Measurements from ENCODE around the gene STK17B. TPM values are rescaled to one million over a fixed set of nuclear protein-coding genes. Genes with fewer than 3 reads are reported as not detected.
"Not testable (repeated sequence)": the region's sequence is repeated elsewhere in the genome, so short reads cannot be mapped to it uniquely, and the experiment has no call there.

The STK17B gene
- total RNA-seq, 1 donor = 139 TPM

DNA sequence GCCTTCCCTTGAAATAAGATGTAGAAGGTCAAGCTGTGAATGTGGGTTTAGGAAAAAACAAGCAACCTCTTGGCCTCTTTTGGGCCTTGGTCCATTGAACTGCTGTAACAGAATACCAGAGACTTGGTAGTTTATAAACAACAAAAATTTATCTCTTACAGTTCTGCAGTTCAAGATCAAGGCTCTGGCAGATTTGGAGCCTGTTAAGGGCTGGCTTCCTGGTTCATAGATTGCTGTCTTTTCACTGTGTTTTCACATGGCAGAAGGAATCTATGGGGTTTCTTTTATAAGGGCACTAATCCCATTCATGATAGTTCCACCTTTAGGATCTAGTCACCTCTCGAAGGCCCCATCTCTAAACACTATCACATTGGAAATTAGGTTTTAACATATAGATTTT lies 20.2 kb upstream of the STK17B start:
- no peak for TF ChIP-seq CTCF (IDR thresholded peaks at IDR 0.05; ENCODE audit: extremely low read depth, low read depth, low read length)
- Histone ChIP-seq H3K27me3 (ENCODE audit: insufficient read depth, low read length) (no peaks in the 10 kb centered on the region), H3K27ac (ENCODE audit: low read depth, low read length) (no peak overlapping the region), H3K4me2 (ENCODE audit: insufficient read depth, low read length) (no peak overlapping the region), H3K36me3 (ENCODE audit: insufficient read depth, low read length) (no peaks in the 10 kb centered on the region), H3K4me1 (ENCODE audit: insufficient read depth, low read length) (peaks cover 3% of the 10 kb centered on the region), H3K4me3 (ENCODE audit: insufficient read depth, low read length) (no peak overlapping the region), H4K20me1 (ENCODE audit: insufficient read depth, low read length) (no peaks in the 10 kb centered on the region), H3K79me2 (ENCODE audit: insufficient read depth, low read length) (no peaks in the 10 kb centered on the region), H3K9me3 (ENCODE audit: low read depth, low read length) (no peaks in the 10 kb centered on the region), H2AFZ (ENCODE audit: low read length) (no peak overlapping the region)
- DNase-seq (ENCODE audit: insufficient read length, low spot score, missing footprints) = no peak

GRCh38 chr2:196187898-196188458 lies 16.6 kb upstream of the STK17B start:
- DNase-seq (ENCODE audit: insufficient read length, low spot score, missing footprints) = no peak
- H3K79me2 ChIP-seq (ENCODE audit: insufficient read depth, low read length) = no peaks in the 10 kb centered on the region
- no peak overlapping the region for H3K4me2 ChIP-seq (ENCODE audit: insufficient read depth, low read length)
- no peak for TF ChIP-seq CTCF (IDR thresholded peaks at IDR 0.05; ENCODE audit: extremely low read depth, low read depth, low read length)
- no peaks in the 10 kb centered on the region for H3K9me3 ChIP-seq (ENCODE audit: low read depth, low read length)
- H4K20me1 ChIP-seq (ENCODE audit: insufficient read depth, low read length) = no peaks in the 10 kb centered on the region
- H3K36me3 ChIP-seq (ENCODE audit: insufficient read depth, low read length) = no peaks in the 10 kb centered on the region
- H3K27me3 ChIP-seq (ENCODE audit: insufficient read depth, low read length) = no peaks in the 10 kb centered on the region
- H3K4me3 ChIP-seq (ENCODE audit: insufficient read depth, low read length) = no peak overlapping the region
- H3K4me1 ChIP-seq (ENCODE audit: insufficient read depth, low read length) = peaks cover 3% of the 10 kb centered on the region
- no peak overlapping the region for H3K27ac ChIP-seq (ENCODE audit: low read depth, low read length)
- H2AFZ ChIP-seq (ENCODE audit: low read length) = no peak overlapping the region

GRCh38 chr2:196187175-196187700 lies 15.9 kb upstream of the STK17B start:
- H3K79me2 ChIP-seq (ENCODE audit: insufficient read depth, low read length); H3K4me2 ChIP-seq (ENCODE audit: insufficient read depth, low read length); H3K36me3 ChIP-seq (ENCODE audit: insufficient read depth, low read length); H2AFZ ChIP-seq (ENCODE audit: low read length); DNase-seq (ENCODE audit: insufficient read length, low spot score, missing footprints); H3K27ac ChIP-seq (ENCODE audit: low read depth, low read length); H3K9me3 ChIP-seq (ENCODE audit: low read depth, low read length); H3K4me1 ChIP-seq (ENCODE audit: insufficient read depth, low read length); H4K20me1 ChIP-seq (ENCODE audit: insufficient read depth, low read length); H3K27me3 ChIP-seq (ENCODE audit: insufficient read depth, low read length); H3K4me3 ChIP-seq (ENCODE audit: insufficient read depth, low read length): not testable (repeated sequence)

DNA sequence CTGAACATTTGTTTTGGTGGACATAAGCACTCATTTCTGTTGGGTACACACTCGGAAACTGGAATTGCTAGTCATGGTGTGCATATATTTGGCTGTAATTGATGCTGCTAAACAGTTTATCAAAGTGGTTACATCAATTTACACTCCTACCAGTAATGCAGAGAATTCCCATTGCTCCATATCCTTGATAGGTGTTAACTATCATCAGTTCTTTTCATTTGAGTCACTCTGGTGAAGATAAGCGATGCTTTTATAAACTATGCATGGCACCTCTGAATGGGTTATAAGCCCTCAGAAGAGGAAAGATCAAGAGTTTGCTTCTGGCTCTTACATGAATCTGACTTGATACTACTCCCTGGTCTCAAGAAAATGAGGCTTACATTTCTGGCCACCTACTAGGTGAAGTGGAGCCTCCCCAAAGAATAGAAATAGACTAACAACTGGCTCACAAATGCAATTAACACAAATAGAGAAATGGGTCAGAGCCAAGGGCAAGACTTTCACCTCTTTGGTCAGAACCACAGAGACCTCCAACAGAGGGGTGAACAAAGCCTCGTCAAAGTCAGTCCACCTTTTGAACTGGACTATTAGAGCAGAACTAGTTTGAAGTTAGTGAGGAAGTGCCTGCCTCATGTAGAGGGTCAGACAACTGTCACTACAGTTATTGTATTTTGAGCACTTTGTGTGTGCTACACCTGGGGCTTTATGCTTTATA lies 15.0 kb upstream of the STK17B start:
- Histone ChIP-seq H3K27me3 (ENCODE audit: insufficient read depth, low read length) (no peaks in the 10 kb centered on the region), H3K4me2 (ENCODE audit: insufficient read depth, low read length) (no peak overlapping the region), H3K4me1 (ENCODE audit: insufficient read depth, low read length) (peaks cover 3% of the 10 kb centered on the region), H3K79me2 (ENCODE audit: insufficient read depth, low read length) (no peaks in the 10 kb centered on the region), H3K9me3 (ENCODE audit: low read depth, low read length) (no peaks in the 10 kb centered on the region), H3K27ac (ENCODE audit: low read depth, low read length) (no peak overlapping the region), H3K36me3 (ENCODE audit: insufficient read depth, low read length) (no peaks in the 10 kb centered on the region), H3K4me3 (ENCODE audit: insufficient read depth, low read length) (no peak overlapping the region), H2AFZ (ENCODE audit: low read length) (no peak overlapping the region), H4K20me1 (ENCODE audit: insufficient read depth, low read length) (no peaks in the 10 kb centered on the region)
- TF ChIP-seq CTCF (IDR thresholded peaks at IDR 0.05; ENCODE audit: extremely low read depth, low read depth, low read length) = no peak
- DNase-seq (ENCODE audit: insufficient read length, low spot score, missing footprints) = no peak

Measured in osteoblast (primary cell).